Measurements from ENCODE around the gene CDKN1A.

DNA sequence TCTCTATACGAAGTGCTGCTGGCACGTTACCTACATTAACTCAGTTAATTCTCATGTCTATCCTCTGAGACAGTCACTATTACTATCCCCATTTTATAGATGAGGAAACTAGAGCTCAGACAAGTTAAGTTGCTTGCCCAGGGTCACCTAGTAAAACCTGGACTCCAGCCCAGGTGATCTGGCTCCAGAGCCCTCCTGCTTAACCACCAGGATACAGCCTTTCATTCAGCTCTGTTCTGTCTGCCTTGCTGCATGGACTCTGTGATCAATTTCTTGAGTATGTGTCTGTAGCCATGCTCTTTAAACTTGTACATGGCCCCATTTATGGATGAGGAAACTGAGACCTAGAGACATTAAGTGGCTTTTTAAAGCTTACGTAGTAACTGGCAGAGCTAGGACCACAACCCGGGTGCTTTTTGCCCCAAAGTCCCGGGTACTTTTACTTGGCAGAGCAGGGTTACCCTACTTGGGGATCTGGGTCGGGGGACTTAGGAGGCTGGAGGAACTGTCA lies 4.7 kb downstream of the CDKN1A start:
- TF ChIP-seq, protein P1, sequence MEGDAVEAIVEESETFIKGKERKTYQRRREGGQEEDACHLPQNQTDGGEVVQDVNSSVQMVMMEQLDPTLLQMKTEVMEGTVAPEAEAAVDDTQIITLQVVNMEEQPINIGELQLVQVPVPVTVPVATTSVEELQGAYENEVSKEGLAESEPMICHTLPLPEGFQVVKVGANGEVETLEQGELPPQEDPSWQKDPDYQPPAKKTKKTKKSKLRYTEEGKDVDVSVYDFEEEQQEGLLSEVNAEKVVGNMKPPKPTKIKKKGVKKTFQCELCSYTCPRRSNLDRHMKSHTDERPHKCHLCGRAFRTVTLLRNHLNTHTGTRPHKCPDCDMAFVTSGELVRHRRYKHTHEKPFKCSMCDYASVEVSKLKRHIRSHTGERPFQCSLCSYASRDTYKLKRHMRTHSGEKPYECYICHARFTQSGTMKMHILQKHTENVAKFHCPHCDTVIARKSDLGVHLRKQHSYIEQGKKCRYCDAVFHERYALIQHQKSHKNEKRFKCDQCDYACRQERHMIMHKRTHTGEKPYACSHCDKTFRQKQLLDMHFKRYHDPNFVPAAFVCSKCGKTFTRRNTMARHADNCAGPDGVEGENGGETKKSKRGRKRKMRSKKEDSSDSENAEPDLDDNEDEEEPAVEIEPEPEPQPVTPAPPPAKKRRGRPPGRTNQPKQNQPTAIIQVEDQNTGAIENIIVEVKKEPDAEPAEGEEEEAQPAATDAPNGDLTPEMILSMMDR (IDR thresholded peaks at IDR 0.05 in 4 of 5, conservative IDR thresholded peaks at IDR 0.05 in 1 of 5), result no peak
- TF ChIP-seq POLR2A (IDR thresholded peaks at IDR 0.05), result no peak
